ENCODE results near the gene CMTM2.
"Not testable (repeated sequence)": the region's sequence is repeated elsewhere in the genome, so short reads cannot be mapped to it uniquely, and the experiment has no call there.

Gene CMTM2

DNA sequence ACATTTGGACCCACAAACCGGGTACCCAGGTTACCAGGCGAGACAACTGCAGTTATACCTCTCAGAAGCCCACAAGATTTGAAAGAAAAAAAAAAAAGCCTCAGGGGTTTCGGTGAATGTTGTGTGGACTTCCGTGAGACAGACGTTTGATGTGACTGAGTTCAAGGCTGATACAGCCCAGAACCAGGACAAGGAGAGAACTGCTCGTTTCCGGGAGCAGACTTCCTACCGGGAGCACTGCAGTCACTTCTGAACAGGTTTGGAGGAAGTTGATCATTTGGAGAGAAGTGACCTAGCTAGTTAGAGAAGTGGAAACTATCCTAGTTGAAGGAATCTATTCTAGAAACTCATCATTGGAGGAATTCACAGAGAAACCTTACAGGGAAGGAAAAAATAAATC lies 26.0 kb upstream of the CMTM2 start:
- DNase-seq (ENCODE audit: low spot score): no peak

DNA sequence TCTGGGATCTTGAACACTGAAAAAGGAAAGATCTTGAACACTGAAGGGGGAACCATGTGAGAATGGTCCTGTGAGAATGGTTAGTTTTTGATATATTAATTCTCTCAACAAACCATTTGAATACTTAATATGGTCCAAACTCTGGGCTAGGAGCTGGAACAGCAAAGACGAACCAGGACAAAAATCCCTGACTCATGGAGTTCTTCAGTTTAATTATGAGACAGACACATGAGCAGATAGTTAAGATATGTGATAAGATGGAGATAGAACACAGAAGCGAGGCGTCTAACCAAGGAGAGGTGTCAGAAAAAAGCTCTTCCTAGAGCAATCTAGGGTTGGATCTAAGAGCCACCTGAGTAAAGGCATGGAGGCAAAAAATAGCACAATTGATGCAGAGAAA lies 25.2 kb upstream of the CMTM2 start:
- DNase-seq (ENCODE audit: low spot score): no peak

DNA sequence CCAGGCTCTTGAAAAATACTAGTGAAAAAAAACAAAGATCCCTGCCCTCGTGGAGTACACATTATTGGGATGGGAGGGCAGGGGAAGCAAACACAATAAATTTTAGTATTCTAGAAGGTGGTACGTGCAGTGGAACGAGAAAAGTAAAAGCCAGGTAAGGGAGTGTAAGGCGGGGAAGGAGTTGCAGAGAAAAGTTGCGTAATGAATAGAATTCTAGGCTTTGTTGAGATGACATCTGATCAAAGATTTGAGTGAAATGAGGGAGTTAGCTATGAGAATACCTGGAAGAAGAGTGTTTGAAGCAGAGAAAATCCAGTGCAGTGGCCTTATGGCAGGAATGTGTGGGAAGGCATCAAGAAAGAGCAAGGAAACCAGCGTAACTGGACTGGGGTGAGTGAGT lies 24.8 kb upstream of the CMTM2 start:
- no peak for DNase-seq (ENCODE audit: low spot score)

DNA sequence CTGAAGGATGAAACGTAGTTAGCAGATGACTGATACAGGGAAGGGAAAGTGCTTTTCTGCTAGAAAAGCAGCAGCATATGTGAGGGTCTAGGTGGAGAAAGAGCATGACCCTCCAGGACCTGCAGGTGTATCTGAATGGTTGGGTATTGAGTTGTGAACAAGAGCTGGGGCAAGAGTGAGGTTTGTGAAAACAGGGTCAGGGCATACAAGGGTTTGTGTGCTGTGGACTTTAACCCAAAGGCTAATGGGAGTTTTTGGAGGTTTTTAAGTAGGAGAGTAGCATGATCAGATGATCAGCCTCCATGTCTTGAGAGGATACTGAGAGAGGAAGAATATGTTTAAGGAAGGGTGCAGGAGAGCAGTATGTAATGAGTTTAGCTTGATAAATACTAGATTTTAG lies 19.2 kb upstream of the CMTM2 start:
- no peak for DNase-seq (ENCODE audit: low spot score)

DNA sequence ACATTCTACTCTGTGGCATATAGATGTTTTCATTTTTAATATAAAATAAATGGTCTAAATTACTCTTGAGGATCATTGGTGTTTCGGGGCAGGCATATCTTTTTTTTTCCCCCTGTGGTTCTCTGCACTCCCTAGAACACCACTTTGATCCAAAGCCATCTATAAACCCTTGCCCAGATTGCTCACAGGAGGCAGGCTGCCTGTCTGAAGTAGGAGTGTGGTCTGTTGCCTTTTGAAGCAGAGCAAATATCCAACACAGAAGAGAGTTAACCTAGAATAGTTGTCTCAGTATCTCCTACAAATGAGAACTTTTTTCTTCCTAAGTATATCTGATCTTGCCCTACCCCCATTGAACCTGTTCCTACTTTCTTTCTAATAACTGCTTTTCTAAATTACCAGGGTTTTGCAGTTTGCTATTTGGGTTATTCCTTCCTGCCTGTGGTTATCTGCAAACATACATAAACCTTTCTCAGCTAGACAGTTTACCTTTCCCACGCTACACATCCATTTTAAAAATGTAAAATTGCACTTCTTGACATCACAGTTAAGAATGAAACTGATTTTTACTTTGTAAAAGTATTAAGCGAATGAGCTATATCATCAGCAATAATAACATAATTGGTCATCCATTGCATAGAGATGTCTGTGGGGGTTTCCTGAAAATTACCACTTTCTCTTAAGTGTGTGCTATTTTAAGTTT lies 17.7 kb upstream of the CMTM2 start:
- no peak for DNase-seq (ENCODE audit: low spot score)

DNA sequence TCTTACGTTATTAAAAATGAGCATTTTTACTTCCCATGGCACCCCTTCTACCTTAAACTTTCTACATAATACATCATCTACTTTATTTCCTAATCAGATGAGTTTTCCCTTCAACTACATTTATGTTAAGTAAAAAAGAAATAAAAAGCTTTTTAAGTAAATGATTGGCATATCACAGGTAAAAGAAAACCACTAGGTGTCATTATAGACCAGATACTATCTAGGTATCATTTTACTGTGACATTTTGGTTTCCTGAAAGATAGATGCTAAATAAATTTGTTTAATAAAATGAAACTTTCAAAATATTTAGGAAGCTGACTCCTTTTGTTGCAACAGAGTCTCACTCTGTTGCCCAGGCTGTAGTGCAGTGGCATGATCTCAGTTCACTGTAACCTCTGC lies 16.9 kb upstream of the CMTM2 start:
- DNase-seq (ENCODE audit: low spot score): no peak

DNA sequence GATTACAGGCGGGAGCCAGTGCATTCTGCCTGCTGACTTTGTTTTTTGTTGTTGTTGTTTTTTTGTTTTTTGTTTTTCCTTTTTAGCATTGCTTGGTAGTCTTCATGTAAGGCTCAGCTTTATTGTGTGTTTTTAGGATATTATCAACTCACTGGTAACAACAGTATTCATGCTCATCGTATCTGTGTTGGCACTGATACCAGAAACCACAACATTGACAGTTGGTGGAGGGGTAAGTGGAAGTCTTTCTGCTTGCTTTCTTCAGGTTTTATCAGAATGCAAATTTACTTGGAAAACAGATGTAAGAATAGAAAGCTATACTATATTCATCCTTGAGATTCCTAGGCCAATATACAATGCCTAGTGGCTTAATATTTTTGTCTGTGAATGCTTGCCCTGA lies 16.3 kb upstream of the CMTM2 start:
- no peak for DNase-seq (ENCODE audit: low spot score)

DNA sequence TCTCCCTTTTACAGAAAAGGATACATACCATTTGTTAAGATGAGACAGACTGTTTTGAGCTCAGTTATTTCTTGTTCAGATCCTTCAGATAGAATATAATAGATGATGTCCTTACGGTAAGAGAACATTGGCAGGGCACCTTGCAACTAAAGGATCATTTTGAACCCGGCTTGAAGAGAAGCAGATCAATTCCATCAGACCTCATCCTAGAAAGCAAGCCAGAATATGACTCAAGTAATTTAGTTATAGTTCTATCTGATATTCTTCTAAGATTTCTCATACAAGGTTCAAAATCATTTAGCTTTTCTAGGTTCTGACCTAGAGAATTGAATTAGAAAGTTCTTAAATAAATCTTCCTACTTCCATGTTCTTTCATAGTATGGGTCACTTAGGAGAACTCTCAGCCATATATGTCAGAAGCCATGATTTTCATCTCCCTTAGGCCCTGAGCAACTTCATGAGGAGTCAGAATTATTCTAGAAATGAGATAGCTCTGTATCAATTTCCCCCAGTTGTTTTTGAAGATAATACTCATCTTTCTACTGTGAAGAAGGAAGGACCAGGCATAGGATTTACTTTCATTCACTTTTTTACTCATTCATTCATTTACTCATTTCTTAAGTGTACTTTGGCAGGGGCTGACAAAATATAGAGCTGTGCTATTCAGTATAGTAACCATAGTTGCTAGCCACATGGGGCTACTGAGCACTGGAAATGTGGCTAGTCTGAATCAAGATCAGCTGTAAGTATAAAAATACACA lies 15.5 kb upstream of the CMTM2 start:
- no peak for DNase-seq (ENCODE audit: low spot score)

DNA sequence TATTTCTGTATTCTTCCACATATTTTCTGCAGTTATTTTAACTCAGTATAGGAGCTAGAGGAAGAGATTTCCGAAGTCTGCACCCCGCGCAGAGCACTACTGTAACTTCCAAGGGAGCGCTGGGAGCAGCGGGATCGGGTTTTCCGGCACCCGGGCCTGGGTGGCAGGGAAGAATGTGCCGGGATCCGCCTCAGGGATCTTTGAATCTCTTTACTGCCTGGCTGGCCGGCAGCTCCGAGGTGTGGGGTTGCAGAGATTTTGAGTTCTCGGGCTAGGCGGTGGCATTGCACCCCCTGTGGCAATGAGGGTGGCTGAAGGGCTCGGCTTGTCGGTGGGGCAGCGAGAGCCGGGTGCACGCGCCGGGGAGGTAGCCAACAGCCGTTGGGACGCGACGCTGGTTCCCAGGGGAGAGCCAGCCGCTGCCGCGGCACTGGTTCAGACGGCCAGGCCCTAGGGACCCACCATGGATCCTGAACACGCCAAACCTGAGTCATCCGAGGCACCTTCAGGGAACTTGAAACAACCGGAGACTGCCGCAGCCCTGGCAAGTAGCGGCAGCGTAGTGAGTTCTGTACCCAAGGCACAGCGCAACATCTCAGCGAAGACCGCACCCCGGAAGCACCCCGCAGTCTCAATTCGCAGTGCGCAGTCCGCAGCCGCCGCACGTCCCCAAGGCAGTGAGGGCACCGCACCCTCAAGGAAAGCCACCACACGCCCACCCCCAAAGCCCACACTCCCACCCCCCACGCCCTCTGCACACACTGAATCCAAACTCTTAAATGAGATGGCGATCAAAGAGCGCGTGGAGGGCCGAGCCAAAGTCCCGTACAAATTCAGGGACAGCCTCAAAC lies 13.0 kb upstream of the CMTM2 start, which contains the start of gene CMTM1:
TSS of gene CMTM1 (plus strand) at position 389 of the 851 bp plus-strand sequence. CDS start at position 464, 75 bp downstream.
- no peak for DNase-seq (ENCODE audit: low spot score)

DNA sequence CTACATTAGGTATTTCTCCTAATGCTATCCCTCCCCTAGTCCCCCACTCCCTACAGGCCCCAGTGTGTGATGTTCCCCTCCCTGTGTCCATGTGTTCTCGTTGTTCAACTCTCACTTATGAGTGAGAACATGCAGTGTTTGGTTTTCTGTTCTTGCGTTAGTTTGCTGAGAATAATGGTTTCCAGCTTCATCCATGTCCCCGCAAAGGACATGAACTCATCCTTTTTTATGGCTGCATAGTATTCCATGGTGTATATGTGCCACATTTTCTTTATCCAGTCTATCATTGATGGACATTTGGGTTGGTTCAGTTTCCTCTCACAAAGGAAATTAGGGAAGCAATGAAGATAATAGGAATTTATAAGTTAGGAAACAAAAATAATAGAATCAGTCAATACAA lies 12.0 kb upstream of the CMTM2 start:
- not testable (repeated sequence) for DNase-seq (ENCODE audit: low spot score)

DNA sequence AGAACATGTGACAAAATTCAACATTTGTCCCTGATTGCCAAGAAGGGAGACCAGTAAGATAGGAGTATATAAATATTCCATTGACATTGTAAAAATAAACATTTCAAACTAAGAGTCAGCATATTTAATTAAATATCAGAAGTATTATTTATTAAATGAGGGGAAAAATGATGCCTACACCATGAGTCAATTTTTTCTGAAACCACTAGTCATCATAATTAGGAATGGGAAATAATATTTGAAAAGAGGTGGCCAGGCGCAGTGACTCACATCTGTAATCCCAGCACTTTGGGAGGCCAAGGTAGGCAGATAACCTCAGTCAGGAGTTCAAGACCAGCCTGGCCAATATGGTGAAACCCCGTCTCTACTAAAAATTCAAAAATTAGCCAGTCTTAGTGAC lies 10.9 kb upstream of the CMTM2 start:
- no peak for DNase-seq (ENCODE audit: low spot score)

DNA sequence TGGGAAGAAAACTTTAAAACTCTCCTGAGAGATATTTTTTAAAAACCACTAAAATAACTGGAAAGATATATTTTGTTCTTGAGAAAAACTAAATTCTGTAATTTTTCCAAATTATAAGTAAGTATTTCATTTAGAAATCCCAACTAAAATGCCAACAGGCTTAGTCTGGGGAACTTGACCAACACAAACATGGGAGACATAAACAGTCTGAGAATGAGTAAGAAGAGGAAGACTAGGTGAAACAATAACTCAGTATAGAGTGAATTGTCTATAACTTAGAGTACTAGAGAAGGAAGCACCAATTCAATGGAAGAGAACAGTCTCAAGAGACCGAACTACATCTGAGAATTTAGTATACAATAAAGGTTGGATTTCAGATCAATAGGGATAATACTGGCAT lies 10.1 kb upstream of the CMTM2 start:
- no peak for DNase-seq (ENCODE audit: low spot score)

DNA sequence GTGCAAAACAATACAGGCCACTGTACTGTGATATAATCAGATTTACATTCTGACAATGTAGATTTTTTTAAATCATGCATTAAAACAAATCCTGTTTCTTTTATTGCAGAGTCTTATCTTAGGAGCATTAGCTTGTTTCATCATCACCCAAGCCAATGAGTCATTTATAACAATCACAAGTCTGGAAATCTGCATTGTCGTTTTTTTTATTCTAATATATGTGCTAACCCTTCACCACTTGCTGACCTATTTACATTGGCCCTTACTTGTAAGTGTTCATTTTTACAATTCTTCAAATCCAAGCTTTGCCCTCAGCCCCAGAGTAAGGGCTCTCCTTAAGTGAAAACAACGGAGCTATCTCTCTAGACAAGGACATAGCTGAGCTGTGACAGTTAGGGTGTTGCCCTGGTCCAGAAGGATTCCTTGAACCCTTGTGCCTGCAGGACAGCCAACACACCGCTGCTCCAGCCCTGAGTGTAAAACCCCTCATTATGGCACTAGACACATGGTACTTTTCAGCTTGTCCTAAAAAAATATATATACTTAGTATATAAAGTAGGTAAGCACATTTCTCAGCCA lies 9.3 kb upstream of the CMTM2 start:
- DNase-seq (ENCODE audit: low spot score): no peak

DNA sequence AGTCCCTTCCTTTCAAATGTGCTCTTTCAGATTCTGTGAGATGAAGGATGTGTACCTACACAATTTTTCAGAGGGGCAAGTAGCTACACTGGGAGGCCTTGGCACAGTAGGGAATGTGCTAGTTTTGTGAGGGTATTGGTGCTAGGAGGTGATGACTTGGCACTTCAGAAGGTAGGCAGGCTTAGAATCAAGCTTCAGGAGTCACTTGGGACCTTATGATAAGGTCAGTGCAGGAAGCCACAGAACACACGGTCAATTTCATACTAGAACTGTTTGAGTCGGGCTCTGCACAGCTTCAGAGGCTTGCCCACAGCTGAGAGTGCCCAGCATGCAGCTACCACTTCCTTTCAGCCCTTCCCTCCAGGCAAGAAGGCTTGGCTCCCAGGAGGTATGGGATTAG lies 6.9 kb upstream of the CMTM2 start:
- DNase-seq (ENCODE audit: low spot score): no peak

DNA sequence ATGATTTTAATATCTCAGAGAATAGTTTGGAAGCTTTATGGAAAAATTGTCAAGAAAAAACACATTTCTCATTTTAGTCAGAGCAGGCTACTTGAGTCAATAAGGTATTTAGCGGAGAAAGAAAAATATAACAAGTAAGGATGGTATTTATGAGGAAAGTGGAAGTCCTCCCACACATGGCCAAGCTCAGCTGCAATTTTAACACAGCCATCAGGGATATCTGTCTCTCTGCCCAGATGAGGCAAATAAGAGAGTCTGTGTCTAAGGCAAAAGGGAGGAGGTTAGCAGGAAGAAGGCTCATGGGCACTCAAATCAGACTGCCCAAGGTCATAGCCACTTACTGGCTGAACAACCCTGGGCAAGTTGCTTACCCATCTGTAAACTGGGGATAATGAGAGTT lies 5.2 kb upstream of the CMTM2 start:
- DNase-seq (ENCODE audit: low spot score): no peak

DNA sequence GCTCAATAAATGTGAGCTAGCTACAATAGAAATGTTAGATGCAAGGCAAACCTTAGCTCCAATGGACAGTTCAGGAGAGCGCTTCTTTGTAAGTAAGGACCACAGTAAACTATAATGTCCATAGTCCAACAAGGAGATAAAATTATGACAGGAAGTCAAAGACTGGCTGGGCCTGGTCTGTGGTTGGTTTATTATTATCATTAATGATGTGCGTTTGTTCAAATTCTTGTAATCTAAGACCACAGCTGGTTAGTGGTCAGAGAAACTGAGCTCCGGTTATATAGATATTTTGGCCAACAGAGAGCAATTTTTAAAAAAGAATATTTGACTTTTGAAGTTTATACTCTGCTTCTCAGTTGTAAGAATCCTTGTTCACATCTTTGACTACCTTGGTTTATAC lies 4.7 kb upstream of the CMTM2 start:
- no peak for DNase-seq (ENCODE audit: low spot score)

DNA sequence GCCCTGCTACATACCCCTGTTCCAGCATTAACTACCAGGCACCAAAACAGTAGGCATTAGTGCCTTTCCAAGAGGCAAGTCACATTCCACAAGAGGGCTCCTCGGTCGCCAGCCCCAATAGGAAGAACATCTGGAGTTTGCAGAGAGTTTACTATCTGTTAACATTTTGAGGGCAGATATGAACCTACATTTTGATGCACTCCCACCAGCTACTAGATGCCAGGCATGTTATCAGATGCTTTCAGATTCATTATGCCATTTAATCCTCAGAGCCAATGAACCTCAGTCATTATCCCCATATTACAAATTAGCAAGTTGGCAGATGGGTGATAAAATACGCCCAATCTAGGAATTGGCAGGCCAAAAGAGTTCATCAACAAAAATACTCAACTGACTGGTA lies 4.2 kb upstream of the CMTM2 start:
- no peak for DNase-seq (ENCODE audit: low spot score)

DNA sequence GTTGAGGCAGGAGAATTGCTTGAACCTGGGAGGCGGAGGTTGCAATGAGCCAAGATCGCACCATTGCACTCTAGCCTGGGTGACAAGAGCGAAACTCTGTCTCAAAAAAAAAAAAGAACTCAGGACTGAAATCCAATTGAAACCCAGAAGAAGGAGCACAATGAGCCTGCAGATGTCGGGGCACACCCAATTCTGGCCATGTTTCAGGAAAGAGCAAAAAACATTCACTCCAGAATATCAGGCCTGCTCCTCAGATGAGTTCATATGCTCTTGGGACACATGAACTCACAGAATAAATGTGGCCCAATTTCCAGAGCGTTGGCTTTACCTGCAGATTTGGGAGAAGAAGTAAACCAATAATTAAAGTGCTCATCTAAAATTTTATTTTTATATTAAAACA lies 3.0 kb upstream of the CMTM2 start:
- DNase-seq (ENCODE audit: low spot score): no peak

DNA sequence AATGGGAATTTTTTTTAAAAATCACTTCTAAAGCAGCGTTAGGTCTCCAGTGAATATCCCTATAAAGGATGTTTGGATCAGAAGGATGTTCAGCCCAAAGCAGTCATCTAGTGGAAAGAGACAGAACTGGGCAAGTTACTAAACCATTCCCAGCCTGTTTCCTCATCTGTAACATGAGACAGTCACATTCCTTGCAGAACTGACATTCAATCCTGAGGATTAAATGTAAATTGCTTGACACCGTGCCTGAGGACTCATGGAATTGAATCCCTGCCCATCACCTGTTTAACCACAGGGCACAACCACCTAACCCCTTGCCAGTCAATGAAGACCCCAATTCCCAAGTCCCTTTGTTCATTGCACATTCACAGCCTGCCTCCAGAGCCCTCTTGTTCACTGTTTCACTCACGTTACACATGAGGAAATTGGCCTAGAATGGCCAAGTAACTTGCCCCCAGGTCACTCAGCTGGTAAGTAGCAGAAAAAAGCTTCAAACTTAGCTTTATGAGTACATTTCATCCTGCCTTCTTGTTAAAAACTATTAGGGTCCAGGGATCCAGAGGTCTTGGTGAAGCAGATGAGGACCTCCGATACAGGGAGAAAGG lies 1.4 kb downstream of the CMTM2 start:
- DNase-seq (ENCODE audit: low spot score): no peak

DNA sequence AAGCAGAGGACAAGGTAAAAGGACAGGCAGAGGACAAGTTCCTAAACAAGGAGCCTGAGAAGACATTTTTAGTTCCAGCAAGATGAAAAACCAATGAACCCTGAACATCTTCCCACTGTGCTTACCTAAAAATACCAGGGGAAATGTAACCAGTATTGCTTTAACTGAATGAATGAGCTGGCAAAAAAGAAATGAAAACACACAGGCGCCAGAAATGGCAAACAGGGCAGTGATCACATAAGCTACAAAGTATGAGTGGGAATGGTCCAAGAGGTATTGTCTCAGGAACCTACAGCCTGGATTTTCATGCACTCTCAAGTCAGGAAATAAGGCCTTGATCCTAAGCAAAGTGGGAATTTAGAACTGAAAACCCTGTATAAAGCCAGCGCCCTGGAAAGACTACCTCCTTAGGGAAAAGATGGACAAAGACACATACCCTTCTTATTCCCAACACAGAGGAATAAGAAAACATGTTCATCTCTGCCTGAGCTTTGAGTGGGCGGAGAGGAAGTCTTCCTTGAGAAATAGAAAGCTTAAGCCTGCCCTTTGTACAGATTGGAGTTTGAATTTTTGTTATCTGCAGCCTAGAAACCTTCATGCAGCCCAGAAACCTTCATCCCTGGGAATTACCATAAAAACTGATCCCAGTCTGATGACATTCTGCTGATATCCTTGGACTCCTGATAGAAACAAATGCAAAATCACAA lies 2.1 kb downstream of the CMTM2 start:
- no peak for DNase-seq (ENCODE audit: low spot score)

DNA sequence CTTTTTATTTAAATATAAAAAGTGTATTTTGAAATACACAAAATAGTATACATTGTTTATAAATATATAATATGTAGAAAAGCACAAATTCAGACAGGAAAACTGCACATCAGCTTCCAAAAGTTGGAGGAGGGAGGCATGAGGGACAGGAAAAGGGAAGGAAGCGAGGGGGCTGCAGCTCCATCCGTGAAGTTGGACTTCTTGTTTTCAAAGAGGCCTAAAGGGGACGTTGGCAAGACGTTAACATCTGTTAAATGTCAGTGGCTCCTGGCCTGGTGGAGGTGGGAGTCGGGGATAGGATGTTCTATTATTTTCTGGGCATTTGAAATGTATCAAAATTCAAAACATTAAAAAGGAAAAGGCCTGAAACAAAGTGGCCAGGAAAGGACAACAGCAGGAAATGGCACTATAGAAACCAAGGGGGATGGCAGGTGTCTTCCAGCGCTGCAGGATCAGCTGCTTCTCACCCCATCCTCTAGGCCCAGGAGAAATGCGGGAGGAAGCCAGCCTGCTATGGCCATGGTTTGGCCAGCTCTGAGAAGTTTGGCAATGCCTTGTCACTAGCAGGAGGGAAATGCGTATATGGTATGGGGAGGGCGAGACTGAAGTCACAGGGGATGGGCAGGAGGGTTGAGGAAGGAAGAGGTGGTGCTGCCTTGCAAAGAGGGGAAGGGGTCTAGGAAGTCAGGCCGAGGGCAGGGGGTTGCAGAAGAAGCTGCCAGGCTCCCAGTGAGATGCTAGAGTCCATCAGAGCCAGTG lies 6.4 kb downstream of the CMTM2 start:
- DNase-seq (ENCODE audit: low spot score): no peak

Measured in D341Med (cell line).